HuH-7 (cell line): ENCODE measurements around the gene MEI1.
"Not testable (repeated sequence)": the region's sequence is repeated elsewhere in the genome, so short reads cannot be mapped to it uniquely, and the experiment has no call there.

Source experiments
- DNase-seq: peaks from one replicate; pipeline ENCODE4 v3.0.0; 2011; ENCODE audit warnings: low spot score

Gene MEI1, protein sequence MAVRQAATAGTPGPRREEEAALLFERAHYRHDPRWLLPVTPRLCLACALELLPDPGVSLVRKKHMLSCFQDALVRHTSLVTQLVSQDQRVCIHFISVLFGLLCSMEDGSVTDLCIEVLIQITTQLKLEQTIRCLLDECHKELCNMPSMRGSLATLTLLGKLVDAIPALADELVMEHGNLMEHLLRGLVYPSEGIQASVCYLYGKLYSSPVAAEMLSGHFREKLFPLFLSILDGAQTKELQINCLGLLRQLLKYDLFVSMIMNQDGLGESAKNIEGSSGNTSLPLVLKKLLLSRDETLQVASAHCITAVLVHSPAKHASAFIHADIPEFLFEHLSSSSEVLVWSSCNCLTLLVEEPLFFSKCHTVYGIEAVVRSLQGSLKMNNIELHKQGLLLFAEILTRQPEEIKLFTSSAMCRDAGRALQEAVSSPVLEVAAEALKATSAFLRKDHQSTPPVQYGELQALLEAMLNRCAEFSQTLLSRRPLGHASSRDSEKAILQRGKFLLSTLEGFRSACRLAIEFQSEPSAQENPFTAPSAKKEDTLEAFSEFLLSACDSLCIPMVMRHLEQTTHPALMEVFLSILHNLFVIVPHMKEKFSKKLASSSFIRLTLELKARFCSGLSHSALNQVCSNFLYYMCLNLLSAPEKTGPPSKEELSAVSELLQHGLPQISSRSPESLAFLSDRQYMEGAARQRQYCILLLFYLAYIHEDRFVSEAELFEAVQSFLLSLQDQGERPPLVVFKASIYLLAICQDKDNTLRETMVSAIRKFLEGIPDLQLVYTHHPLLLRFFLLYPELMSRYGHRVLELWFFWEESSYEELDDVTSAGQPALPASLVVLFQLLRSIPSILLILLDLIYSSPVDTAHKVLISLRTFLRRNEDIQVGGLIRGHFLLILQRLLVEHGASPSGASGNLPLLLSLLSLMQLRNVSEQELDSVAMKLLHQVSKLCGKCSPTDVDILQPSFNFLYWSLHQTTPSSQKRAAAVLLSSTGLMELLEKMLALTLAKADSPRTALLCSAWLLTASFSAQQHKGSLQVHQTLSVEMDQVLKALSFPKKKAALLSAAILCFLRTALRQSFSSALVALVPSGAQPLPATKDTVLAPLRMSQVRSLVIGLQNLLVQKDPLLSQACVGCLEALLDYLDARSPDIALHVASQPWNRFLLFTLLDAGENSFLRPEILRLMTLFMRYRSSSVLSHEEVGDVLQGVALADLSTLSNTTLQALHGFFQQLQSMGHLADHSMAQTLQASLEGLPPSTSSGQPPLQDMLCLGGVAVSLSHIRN

DNA sequence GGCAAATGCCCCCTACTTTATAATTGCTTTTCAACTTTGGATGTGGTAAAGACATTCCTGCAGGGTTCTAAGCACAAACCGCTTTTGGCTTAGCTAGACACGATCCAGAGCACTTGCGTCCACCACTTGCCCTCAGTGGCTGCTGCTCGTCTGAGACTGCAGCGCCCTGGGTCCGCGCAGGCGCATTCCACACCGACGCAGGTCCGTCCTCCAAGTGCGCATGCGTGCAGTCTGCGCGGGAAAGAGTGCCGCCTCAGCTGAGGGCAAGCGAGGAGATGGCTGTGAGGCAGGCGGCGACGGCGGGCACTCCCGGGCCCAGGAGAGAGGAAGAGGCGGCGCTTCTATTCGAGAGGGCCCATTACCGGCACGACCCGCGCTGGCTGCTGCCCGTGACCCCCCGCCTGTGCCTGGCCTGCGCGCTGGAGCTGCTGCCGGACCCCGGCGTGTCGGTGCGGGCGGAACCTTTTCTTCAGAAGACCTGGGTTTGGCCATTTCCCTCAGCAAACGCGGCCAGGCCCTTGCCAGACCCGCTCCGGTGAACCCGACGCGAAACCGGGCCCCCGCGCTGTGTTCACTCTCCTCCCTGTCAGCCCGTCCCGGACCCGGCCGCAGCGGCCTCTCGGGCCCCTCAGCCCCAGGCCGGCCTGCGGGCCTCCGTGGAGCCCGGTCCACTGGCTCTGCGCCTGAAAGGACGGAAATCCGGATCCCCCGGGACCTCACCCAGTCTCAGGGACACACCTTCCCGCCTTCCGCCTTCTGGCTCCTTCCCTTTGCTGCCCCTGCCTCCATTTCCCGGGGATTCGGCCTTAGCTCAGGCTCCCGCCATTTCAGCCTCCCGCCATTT lies at the start of gene MEI1:
Gene MEI1, plus strand, starts transcription at position 240 of the 844 bp plus-strand sequence. Its CDS starts 36 bp downstream, at position 276.
- no peak for DNase-seq

DNA sequence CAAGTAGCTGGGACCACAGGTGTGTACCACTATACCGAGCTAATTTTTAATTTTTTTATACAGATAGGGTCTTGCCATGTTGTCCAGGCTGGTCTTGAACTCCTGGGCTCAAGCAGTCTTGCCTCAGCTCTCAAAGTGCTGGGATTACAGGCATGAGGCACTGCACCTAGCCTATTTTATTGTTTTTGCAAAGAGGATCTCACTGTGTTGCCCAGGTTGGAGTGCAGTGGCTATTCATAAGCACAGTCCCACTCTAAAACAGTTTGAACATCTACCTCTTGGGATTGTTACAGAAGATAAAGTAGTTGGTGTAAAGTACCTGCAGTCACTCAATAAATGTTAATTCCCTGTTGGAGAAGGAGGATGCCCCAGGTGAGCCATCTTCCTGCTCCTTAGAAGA lies 49.1 kb upstream of the MEI1 start:
- DNase-seq: no peak

GRCh38 chr22:41650821-41651220 lies 48.5 kb upstream of the MEI1 start:
- DNase-seq: no peak

- no peak for DNase-seq
Observed at GRCh38 chr22:41654322-41654721, 45.0 kb upstream of the MEI1 start.

DNA sequence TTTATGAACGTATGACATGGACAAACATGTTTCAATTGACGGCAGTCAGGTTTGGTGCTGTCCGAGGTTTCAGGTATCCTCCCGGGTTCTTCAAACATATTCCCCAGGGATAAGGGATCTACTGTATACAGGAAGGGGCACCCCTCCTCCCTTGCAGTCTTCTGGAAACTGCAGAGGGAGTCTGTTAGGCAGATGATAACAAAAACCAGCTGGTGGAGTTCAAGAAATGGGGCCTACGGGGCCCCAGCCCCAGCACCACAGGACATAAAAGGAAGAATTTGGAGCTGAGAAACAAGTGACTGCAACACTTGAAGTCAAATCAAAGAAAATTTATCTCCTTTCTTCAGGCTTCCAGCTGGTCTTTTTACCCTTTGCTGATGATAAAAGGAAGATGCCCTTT lies 42.7 kb upstream of the MEI1 start:
- DNase-seq: no peak

GRCh38 chr22:41657709-41658108 lies 41.6 kb upstream of the MEI1 start:
- no peak for DNase-seq

GRCh38 chr22:41658869-41659268 lies 40.4 kb upstream of the MEI1 start:
- no peak for DNase-seq

DNA sequence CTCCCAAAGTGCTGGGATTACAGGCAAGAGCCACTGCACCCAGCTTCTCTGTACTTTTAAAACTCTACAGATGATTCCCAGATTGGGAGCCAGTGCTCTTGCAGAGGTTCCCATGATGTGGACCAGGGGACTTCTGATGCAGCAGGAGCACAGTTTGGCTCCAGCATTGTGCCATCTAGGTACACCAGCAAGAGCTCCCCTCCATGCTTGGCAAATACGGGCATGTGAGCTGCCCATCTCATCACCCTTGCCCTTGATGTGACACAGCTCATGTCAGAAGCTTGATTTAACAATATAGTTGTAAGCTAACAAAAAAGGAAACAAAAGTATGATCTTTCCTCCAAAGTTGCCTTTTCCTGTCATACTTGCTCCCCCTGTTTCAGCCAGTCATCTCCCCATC lies 39.4 kb upstream of the MEI1 start:
- DNase-seq: no peak

DNA sequence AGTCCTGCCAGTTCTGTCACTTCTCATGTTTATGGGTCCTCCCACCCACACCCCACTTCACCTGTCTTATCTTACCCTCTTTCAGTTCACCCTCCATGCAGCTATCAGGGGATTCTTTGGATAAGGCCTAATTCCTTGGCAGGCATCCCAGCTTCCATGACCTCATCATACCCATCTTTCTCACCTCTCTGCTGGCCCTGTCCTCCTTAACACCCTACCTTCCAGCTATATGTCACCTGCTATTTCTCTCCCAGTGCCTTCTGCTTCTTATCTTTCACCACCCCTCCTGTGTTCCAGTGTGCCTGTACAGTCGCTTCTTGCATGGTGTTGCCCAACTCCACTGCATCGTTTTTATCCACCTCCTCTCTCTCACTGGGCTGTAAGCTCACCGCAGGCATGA lies 38.9 kb upstream of the MEI1 start:
- no peak for DNase-seq

DNA sequence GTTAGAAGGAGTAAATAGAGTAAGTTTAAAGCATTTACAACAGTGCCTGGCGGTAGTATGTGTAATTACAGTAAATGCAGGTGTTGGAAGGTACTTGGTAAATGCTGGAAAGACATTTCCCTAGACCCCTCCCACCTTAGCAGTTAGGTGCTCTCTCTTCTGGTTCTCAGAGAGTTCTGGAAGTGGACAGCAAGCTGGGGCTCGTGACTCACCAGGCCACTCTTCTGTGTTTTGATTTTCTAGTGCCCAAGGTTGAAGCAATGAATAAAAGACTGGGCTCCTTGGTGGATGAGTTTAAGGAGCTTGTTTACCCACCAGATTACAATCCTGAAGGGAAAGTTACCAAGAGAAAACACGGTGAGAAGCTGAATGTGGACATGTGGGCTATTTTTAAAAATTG lies 38.2 kb upstream of the MEI1 start:
- DNase-seq: no peak

DNA sequence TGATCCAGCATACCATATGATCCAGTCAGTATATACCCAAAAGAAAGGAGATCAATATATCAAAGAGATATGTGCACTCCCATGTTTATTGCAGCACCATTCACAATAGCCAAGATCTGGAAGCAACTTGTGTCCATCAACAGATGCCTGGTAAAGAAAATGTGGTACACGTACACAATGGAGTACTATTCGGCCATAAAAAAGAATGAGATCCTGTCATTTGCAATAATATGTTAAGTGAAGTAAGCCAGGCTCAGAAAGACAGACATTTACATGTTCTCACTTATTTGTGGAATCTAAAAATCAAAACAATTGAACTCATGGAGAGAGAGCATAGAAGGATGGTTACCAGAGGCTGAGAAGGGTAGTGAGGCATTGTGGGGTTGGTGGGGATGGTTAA lies 37.6 kb upstream of the MEI1 start:
- DNase-seq: no peak

DNA sequence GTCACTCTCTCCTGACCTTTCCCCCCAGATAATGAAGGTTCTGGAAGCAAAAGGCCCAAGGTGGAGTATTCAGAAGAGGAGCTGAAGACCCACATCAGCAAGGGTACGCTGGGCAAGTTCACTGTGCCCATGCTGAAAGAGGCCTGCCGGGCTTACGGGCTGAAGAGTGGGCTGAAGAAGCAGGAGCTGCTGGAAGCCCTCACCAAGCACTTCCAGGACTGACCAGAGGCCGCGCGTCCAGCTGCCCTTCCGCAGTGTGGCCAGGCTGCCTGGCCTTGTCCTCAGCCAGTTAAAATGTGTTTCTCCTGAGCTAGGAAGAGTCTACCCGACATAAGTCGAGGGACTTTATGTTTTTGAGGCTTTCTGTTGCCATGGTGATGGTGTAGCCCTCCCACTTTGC lies 35.7 kb upstream of the MEI1 start:
- DNase-seq: not testable (repeated sequence)

DNA sequence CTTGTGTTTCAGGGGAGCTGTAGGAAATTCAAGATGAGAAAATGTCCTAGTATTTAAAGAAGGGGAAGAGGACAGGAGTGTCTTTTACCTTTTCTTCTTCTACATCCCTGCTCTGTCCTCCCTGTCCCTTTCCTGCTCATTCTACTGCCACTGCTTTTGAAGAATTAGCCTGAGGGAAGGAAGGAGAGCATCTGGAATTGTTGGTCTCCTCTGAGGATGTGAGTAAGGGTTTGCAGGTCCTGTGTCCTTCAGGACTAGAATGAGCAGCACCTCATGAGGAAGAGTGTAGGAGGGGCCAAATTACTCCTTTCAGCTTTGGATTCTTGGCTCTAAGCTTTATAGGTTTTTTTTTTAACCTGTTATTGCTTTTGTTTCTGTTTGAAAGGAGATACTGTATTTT lies 34.8 kb upstream of the MEI1 start:
- no peak for DNase-seq

DNA sequence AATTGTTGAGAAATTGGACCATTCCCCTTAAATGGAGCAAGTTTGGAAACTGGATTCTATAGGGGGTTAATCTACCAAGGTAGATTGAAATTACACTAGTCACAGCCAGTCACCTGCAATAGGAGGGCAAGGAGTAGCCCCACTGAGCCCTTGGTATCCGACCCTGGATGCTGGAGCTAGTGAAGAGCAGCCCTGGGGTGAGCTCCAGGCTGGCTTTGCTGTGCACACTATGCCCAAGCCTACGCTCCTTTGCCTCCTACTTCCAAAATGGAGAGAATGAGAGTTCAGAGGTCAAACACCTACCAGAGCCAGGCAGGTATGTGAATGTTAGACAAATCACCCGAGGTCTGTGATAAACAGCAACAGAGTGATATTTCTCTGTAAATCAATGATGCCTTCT lies 34.4 kb upstream of the MEI1 start:
- no peak for DNase-seq

DNA sequence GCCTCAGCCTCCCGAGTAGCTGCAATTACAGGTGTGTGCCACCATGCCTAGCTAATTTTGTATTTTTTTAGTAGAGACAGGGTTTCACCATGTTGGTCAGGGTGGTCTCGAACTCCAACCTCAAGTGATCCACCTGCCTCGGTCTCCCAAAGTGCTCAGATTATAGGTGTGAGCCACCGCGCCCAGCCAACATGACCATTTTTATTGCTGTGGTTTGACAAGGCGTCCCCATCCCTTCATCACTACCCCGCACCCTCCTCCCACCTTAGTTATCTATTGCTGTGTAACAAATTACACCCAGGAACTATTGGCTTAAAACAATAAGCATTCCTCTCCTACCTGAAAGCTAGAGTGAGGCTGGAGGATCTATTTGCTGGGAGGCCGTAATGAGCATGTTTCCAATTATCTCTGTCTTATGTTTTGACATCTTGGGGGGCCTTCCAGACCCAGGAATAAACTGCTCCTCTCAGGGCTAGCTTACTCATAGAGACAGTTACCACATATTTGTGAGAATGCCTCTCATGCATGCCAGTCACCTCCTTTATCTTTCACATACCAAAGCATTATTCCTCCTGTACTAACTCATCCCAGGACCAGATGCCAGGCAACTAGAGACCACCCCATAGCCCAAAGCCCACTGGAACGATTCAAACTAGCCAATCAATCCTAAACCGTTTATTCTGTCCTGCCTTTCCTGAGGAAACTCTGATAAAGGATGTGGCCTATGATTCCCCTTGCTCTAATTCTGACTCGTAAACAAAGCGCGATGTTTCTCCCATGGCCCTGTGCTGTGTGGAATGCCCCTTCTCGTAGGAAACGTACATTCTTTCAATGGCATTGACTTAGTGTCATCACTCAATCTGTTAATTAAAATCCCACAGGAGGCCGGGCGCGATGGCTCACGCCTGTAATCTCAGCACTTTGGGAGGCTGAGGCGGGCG lies 30.1 kb upstream of the MEI1 start:
- DNase-seq: no peak

GRCh38 chr22:41672096-41672495 lies 27.2 kb upstream of the MEI1 start:
- DNase-seq: not testable (repeated sequence)

DNA sequence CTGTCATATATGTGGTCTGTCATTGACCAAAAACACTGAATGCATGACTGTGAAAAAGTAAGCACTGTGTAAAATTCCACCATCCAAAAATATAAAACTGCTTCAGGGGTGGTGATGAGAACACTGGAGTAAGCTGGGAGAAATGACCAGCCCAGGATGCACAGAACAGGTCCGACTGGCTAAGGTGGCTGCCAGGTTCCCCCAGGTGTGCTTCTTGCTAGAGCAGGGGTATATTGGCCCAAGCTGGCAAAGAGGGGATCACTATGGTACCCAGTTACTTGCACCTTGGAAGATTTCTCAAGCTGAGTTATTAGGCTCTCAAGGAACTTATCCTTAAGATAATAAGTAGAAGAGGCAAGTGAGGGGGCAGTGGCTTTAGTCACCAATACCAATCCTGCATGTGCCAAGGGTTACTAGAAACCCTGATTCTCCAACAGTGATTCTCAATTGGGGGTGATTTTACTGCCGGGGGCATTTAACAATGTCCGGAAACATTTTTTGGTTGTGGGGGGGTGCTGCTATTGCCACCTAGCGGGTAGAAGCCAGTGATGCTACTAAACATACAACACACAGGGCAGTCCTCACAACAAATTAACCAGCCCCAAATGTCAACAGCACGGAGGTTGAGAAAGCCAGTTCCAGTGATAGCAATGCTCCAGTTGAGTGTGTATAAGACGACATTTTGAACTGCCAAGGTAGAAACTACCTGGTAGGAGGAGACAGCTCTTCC lies 26.4 kb upstream of the MEI1 start:
- peak; percentile 46 for DNase-seq

GRCh38 chr22:41674846-41675340 lies 24.4 kb upstream of the MEI1 start:
- no peak for DNase-seq

GRCh38 chr22:41676134-41676533 lies 23.2 kb upstream of the MEI1 start:
- DNase-seq: no peak
